Cardiac fibroblast (primary cell): ENCODE data around the gene DNAAF8.
A peak's percentile ranks its signal among the peaks of the same experiment; 100 is the strongest.

Experiments used
- DNase-seq, 2 donors: peaks; one replicate each; pipeline versions ENCODE4 v3.0.0 to v3.0.0-alpha.2; 2010; ENCODE audit warnings: low read depth in 2 of 2
- H3K4me3 ChIP-seq, 2 donors: replicated peaks in 1 of 2; 1 replicate in 1 of 2; 2 replicates in 1 of 2; pipeline ENCODE4 v1.5.1; 2011; ENCODE audit warnings: low read depth in 2 of 2, low read length in 2 of 2, mild to moderate bottlenecking in 2 of 2, moderate library complexity in 1 of 2
- CTCF ChIP-seq: IDR thresholded peaks from one replicate; pipeline ENCODE4 v1.5.1; 2011; ENCODE audit warnings: low read depth, mild to moderate bottlenecking, low read length, inconsistent platforms

DNAAF8 gene

GRCh38 chr16:4726616-4727015 is 7.7 kb upstream of the DNAAF8 start:
- no peak for TF ChIP-seq CTCF
- DNase-seq, result no peak
- no peak overlapping the region for H3K4me3 ChIP-seq

- no peak for TF ChIP-seq CTCF
- no peak for DNase-seq
- no peak overlapping the region for H3K4me3 ChIP-seq
Measured at GRCh38 chr16:4728676-4729075, 5.7 kb upstream of the DNAAF8 start.

- no peak for DNase-seq
- TF ChIP-seq CTCF, result no peak
- H3K4me3 ChIP-seq, result no peak overlapping the region
Measured at GRCh38 chr16:4729876-4730275, 4.5 kb upstream of the DNAAF8 start.

GRCh38 chr16:4733211-4733742 is 1.1 kb upstream of the DNAAF8 start:
- no peak for TF ChIP-seq CTCF
- peak overlapping the region; percentile 97 to 98 for H3K4me3 ChIP-seq
- no peak for DNase-seq

- DNase-seq, result no peak
- H3K4me3 ChIP-seq, result peak overlapping the region; percentile 97 to 98
- no peak for TF ChIP-seq CTCF
Measured at GRCh38 chr16:4733747-4734062, 632 bp upstream of the DNAAF8 start.

- no peak for TF ChIP-seq CTCF
- peak overlapping the region; percentile 97 to 98 for H3K4me3 ChIP-seq
- peak; percentile 81 to 88 for DNase-seq
Measured at GRCh38 chr16:4734730-4735535, 596 bp downstream of the DNAAF8 start.
